ENCODE measurements around the gene SEPTIN5. TPM values are rescaled to one million over a fixed set of nuclear protein-coding genes. Genes with fewer than 3 reads are reported as not detected.

SEPTIN5 gene
- total and polyA plus RNA-seq, 12 donors: 56.5 to 218 (median 143) TPM

GRCh38 chr22:19764636-19765476 lies 50.6 kb downstream of the SEPTIN5 start:
- no peak for TF ChIP-seq CTCF (IDR thresholded peaks at IDR 0.05)
- no peaks in the 10 kb centered on the region for H3K36me3 ChIP-seq
- ATAC-seq: no peak
- intact Hi-C loops (cut with DNase I): no loop called here
- peaks cover 80 to 94% (median 93%) of the 10 kb centered on the region in 7 donors for H3K27me3 ChIP-seq
- no peak for DNase-seq
- peaks cover 11 to 32% (median 23%) of the 10 kb centered on the region in 9 donors for H3K4me1 ChIP-seq
- peak overlapping the region in 1 of 10 donors; percentile 36 for H3K4me3 ChIP-seq
- 46 to 48% methylated on average over 25 of the region's 25 CpGs for WGBS, 2 donors
- no peaks in the 10 kb centered on the region for H3K9me3 ChIP-seq
- peak overlapping the region in 1 of 10 donors; percentile 10 for H3K27ac ChIP-seq

- Histone ChIP-seq H3K36me3 (no peaks in the 10 kb centered on the region), H3K27me3 (peaks cover 85 to 97% (median 96%) of the 10 kb centered on the region in 7 donors), H3K9me3 (no peaks in the 10 kb centered on the region), H3K4me1 (peaks cover 7 to 28% (median 19%) of the 10 kb centered on the region in 9 donors), H3K4me3 (peak overlapping the region in 9 of 10 donors; percentile 15 to 47 (median 37)), H3K27ac (peak overlapping the region in 1 of 10 donors; percentile 10)
- no peak for TF ChIP-seq CTCF (IDR thresholded peaks at IDR 0.05)
- DNase-seq (peak in 1 of 2 donors; percentile 37), ATAC-seq (peak in 3 of 8 donors; percentile 27 to 65 (median 43))
- WGBS, 2 donors: 2% methylated on average over 66 to 83 of the region's 83 CpGs
- intact Hi-C loops (cut with DNase I): no loop called here
Observed at GRCh38 chr22:19765477-19766239, 51.4 kb downstream of the SEPTIN5 start.

DNA sequence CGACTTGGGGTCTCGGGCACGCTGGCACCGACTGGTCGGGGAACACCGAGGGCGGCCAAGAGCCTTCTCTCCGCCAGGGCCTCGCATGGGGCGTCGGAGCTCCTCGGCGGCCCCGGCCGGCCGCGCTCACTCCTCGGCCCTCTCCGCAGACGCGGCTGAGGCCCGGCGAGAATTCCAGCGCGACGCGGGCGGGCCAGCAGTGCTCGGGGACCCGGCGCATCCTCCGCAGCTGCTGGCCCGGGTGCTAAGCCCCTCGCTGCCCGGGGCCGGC lies 51.9 kb downstream of the SEPTIN5 start:
- Histone ChIP-seq H3K27me3 (peaks cover 83 to 100% (median 99%) of the 10 kb centered on the region in 7 donors), H3K9me3 (no peaks in the 10 kb centered on the region), H3K4me1 (peaks cover 7 to 28% (median 19%) of the 10 kb centered on the region in 9 donors), H3K4me3 (peak overlapping the region in 9 of 10 donors; percentile 26 to 47 (median 40)), H3K27ac (peak overlapping the region in 1 of 10 donors; percentile 66), H3K36me3 (no peaks in the 10 kb centered on the region)
- WGBS, 2 donors: 0 to 1% methylated on average over 16 to 36 of the region's 36 CpGs
- intact Hi-C loops (cut with DNase I): no loop called here
- no peak for ATAC-seq
- TF ChIP-seq CTCF (IDR thresholded peaks at IDR 0.05): no peak
- no peak for DNase-seq
